MM.1S (cell line): ENCODE data around the gene CREBBP.

Experiments
- DNase-seq: peaks from one replicate; pipeline ENCODE4 v3.0.0-alpha.2; 2015
- H2AFZ ChIP-seq: fragments of 300-600 bp; sonication (generic); 2 replicates; pipeline ENCODE4 v1.6.0; 2016; ENCODE audit warnings: antibody characterized with exemption, low read length
- H3F3A ChIP-seq: fragments of 300-600 bp; sonication (generic); 2 replicates; pipeline ENCODE4 v1.6.1; 2016; ENCODE audit warnings: mild to moderate bottlenecking, antibody characterized with exemption, low read length, moderate library complexity, mixed read lengths; ENCODE audit not compliant: insufficient read depth
- H3K27ac ChIP-seq: fragments of 300-600 bp; sonication (generic); 2 replicates; pipeline ENCODE4 v1.5.1; 2016; ENCODE audit warnings: mild to moderate bottlenecking, low read length
- H3K27me3 ChIP-seq: fragments of 300-600 bp; sonication (generic); replicated peaks from 2 replicates; pipeline ENCODE4 v1.6.0; 2016; ENCODE audit warnings: low read length; ENCODE audit not compliant: insufficient read depth
- H3K36me3 ChIP-seq: fragments of 300-600 bp; sonication (generic); replicated peaks from 2 replicates; pipeline ENCODE4 v1.6.1; 2016; ENCODE audit warnings: mild to moderate bottlenecking, low read length, mixed read lengths; ENCODE audit not compliant: insufficient read depth
- H3K4me1 ChIP-seq: fragments of 300-600 bp; sonication (generic); 2 replicates; pipeline ENCODE4 v1.6.1; 2016; ENCODE audit warnings: low read length, mixed read lengths
- H3K4me2 ChIP-seq: fragments of 300-600 bp; sonication (generic); 2 replicates; pipeline ENCODE4 v1.6.0; 2016; ENCODE audit warnings: low read depth, low read length
- H3K4me3 ChIP-seq: fragments of 300-600 bp; sonication (generic); 2 replicates; pipeline ENCODE4 v1.5.1; 2016; ENCODE audit warnings: low read length, mixed read lengths
- H3K79me2 ChIP-seq: fragments of 300-600 bp; sonication (generic); 2 replicates; pipeline ENCODE4 v1.6.1; 2016; ENCODE audit warnings: mixed run types, low read length, mixed read lengths
- H3K9ac ChIP-seq: fragments of 300-600 bp; sonication (generic); 2 replicates; pipeline ENCODE4 v1.6.1; 2016; ENCODE audit warnings: low read length, mixed read lengths
- H3K9me2 ChIP-seq: fragments of 300-600 bp; sonication (generic); replicated peaks from 2 replicates; pipeline ENCODE4 v1.6.1; 2016; ENCODE audit warnings: mild to moderate bottlenecking, low read length, mixed read lengths; ENCODE audit not compliant: insufficient read depth
- H3K9me3 ChIP-seq: fragments of 300-600 bp; sonication (generic); replicated peaks from 2 replicates; pipeline ENCODE4 v1.6.1; 2016; ENCODE audit warnings: mild to moderate bottlenecking, low read length, mixed read lengths; ENCODE audit not compliant: insufficient read depth
- H4K20me1 ChIP-seq: fragments of 300-600 bp; sonication (generic); 2 replicates; pipeline ENCODE4 v1.6.1; 2016; ENCODE audit warnings: mild to moderate bottlenecking, low read length, moderate library complexity, mixed read lengths; ENCODE audit not compliant: insufficient read depth
- EZH2 ChIP-seq: fragments of 300-600 bp; sonication (generic); optimal IDR thresholded peaks from 2 replicates; pipeline ENCODE3; 2017; ENCODE audit warnings: low read depth, mild to moderate bottlenecking, antibody characterized with exemption, low read length, mixed read lengths
- EZH2phosphoT487 ChIP-seq: fragments of 300-600 bp; sonication (generic); IDR thresholded peaks from 2 replicates; pipeline ENCODE4 v1.6.1; 2018; ENCODE audit warnings: antibody characterized with exemption, low read length
- TF ChIP-seq, protein P1 (sequence below): fragments of 300-600 bp; sonication (generic); IDR thresholded peaks from 2 replicates; pipeline ENCODE4 v1.5.1; 2016; ENCODE audit warnings: antibody characterized with exemption, low read length, mixed read lengths

Gene CREBBP

DNA sequence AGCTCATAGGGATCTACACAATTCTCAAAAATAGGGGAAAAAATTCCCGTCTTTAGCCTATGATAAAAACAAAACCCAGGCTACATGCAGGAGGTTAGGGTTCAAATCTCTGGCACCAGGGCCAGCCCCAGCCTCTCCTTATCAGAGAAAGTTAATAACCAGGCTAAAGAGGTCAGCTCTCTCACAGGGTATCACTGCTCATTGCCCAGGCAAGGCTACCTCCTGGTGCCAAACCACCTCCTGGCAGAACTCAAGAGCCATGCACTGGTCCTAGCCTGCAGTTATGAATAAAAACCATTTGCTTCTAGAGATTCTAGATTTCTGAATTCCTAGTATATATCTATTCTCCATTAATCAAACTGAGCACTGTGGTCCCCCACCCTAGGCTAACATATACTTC, 65.8 kb downstream of the CREBBP start:
- H3K27me3 ChIP-seq = no peaks in the 10 kb centered on the region
- peaks cover 48% of the 10 kb centered on the region for H4K20me1 ChIP-seq
- H3K27ac ChIP-seq = no peak overlapping the region
- no peak overlapping the region for H3K4me2 ChIP-seq
- H3K36me3 ChIP-seq = no peaks in the 10 kb centered on the region
- H2AFZ ChIP-seq = no peak overlapping the region
- H3K9ac ChIP-seq = no peak overlapping the region
- peaks cover 100% of the 10 kb centered on the region for H3K79me2 ChIP-seq
- TF ChIP-seq EZH2 = no peak
- TF ChIP-seq, protein P1, sequence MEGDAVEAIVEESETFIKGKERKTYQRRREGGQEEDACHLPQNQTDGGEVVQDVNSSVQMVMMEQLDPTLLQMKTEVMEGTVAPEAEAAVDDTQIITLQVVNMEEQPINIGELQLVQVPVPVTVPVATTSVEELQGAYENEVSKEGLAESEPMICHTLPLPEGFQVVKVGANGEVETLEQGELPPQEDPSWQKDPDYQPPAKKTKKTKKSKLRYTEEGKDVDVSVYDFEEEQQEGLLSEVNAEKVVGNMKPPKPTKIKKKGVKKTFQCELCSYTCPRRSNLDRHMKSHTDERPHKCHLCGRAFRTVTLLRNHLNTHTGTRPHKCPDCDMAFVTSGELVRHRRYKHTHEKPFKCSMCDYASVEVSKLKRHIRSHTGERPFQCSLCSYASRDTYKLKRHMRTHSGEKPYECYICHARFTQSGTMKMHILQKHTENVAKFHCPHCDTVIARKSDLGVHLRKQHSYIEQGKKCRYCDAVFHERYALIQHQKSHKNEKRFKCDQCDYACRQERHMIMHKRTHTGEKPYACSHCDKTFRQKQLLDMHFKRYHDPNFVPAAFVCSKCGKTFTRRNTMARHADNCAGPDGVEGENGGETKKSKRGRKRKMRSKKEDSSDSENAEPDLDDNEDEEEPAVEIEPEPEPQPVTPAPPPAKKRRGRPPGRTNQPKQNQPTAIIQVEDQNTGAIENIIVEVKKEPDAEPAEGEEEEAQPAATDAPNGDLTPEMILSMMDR = no peak
- TF ChIP-seq EZH2phosphoT487 = no peak
- no peaks in the 10 kb centered on the region for H3K9me3 ChIP-seq
- no peaks in the 10 kb centered on the region for H3K9me2 ChIP-seq
- no peak overlapping the region for H3K4me3 ChIP-seq
- DNase-seq = no peak
- no peaks in the 10 kb centered on the region for H3F3A ChIP-seq
- H3K4me1 ChIP-seq = no peaks in the 10 kb centered on the region

- Histone ChIP-seq H3K9me3 (no peaks in the 10 kb centered on the region), H3K79me2 (peaks cover 98% of the 10 kb centered on the region), H3K4me3 (no peak overlapping the region), H3F3A (no peaks in the 10 kb centered on the region), H4K20me1 (peaks cover 36% of the 10 kb centered on the region), H3K9me2 (no peaks in the 10 kb centered on the region), H3K4me1 (no peaks in the 10 kb centered on the region), H3K9ac (no peak overlapping the region), H2AFZ (no peak overlapping the region), H3K36me3 (no peaks in the 10 kb centered on the region), H3K27me3 (no peaks in the 10 kb centered on the region), H3K4me2 (no peak overlapping the region), H3K27ac (no peak overlapping the region)
- no peak for DNase-seq
- TF ChIP-seq EZH2phosphoT487 = no peak
- TF ChIP-seq EZH2 = no peak
- TF ChIP-seq, protein P1 = no peak
Measured at GRCh38 chr16:3812469-3813172, 67.9 kb downstream of the CREBBP start.

DNA sequence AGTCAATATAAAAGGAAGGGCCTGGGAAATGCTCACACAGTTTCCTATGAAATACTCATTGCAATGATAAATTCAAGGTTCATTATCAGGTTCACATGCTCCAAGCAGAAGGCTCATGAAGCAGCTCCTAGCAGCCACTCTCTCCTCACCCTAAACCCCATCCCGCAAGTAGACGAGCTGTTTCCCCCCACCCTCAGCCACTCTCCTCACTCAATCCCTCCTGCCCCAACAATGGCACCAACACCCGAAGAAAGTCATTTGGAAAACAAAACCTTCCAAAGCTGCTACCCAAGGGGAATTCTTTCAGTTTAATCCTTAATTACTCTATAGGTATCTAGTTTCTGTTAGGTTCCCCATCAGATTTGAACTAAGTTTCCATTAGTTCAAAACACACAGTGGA, 69.7 kb downstream of the CREBBP start:
- H3K9ac ChIP-seq = no peak overlapping the region

More for the DNA sequence above, 69.7 kb downstream of the CREBBP start:
- H3K9me3 ChIP-seq = no peaks in the 10 kb centered on the region
- no peak overlapping the region for H3K4me3 ChIP-seq
- H3K36me3 ChIP-seq = no peaks in the 10 kb centered on the region
- H4K20me1 ChIP-seq = peaks cover 22% of the 10 kb centered on the region
- TF ChIP-seq EZH2phosphoT487 (no peak), EZH2 (no peak)
- TF ChIP-seq, protein P1 = no peak
- DNase-seq = no peak
- peaks cover 98% of the 10 kb centered on the region for H3K79me2 ChIP-seq
- H3K4me1 ChIP-seq = no peaks in the 10 kb centered on the region
- H3F3A ChIP-seq = no peaks in the 10 kb centered on the region
- H2AFZ ChIP-seq = no peak overlapping the region
- no peaks in the 10 kb centered on the region for H3K27me3 ChIP-seq
- H3K4me2 ChIP-seq = no peak overlapping the region
- H3K27ac ChIP-seq = no peak overlapping the region
- no peaks in the 10 kb centered on the region for H3K9me2 ChIP-seq
